Uterus (tissue), 2 donors: ENCODE data around the gene EZH2.

Experiments used
- POLR2A ChIP-seq, 2 donors: fragments of 450-650 bp; IDR thresholded peaks; one replicate each; pipeline ENCODE4 v1.6.1; 2016; ENCODE audit warnings: antibody characterized with exemption in 2 of 2, mild to moderate bottlenecking in 1 of 2, moderate library complexity in 1 of 2
- TF ChIP-seq, protein P1 (sequence below), 4 experiments: fragments of 200-600 bp in 2 of 4; fragments of 450-650 bp in 2 of 4; sonication (generic) in 2 of 4; IDR thresholded peaks; one replicate each; pipeline ENCODE4 v1.5.1; 2016 to 2019; ENCODE audit warnings: antibody characterized with exemption in 4 of 4, mild to moderate bottlenecking in 2 of 4, moderate library complexity in 1 of 4

- TF ChIP-seq, protein P1, sequence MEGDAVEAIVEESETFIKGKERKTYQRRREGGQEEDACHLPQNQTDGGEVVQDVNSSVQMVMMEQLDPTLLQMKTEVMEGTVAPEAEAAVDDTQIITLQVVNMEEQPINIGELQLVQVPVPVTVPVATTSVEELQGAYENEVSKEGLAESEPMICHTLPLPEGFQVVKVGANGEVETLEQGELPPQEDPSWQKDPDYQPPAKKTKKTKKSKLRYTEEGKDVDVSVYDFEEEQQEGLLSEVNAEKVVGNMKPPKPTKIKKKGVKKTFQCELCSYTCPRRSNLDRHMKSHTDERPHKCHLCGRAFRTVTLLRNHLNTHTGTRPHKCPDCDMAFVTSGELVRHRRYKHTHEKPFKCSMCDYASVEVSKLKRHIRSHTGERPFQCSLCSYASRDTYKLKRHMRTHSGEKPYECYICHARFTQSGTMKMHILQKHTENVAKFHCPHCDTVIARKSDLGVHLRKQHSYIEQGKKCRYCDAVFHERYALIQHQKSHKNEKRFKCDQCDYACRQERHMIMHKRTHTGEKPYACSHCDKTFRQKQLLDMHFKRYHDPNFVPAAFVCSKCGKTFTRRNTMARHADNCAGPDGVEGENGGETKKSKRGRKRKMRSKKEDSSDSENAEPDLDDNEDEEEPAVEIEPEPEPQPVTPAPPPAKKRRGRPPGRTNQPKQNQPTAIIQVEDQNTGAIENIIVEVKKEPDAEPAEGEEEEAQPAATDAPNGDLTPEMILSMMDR (IDR thresholded peaks at IDR 0.05): no peak
- TF ChIP-seq POLR2A (IDR thresholded peaks at IDR 0.05): no peak
These were observed 59.2 kb downstream of the EZH2 start for GRCh38 chr7:148824864-148825263.
